ENCODE results near the gene KDM4B.
"Not testable (repeated sequence)": the region's sequence is repeated elsewhere in the genome, so short reads cannot be mapped to it uniquely, and the experiment has no call there.

KDM4B gene

DNA sequence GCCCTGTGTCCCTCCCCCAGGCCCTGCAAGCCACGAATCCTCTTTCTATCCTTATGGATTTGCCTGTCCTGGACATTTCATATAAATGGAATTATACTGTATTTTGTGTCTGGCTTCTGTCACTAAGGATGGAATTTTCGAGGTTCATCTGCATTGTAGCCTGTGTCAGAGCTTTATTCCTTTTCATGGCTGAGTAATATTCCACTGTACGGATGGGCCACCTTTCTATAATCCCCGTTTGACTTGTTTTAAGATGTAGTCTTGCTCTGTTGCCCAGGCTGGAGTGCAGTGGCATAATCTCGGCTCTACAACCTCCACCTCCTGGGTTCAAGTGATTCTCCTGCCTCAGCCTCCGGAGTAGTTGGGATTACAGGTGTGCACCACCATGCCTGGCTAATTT, 3.9 kb upstream of the KDM4B start:
- H3K4me3 ChIP-seq, result no peak overlapping the region

DNA sequence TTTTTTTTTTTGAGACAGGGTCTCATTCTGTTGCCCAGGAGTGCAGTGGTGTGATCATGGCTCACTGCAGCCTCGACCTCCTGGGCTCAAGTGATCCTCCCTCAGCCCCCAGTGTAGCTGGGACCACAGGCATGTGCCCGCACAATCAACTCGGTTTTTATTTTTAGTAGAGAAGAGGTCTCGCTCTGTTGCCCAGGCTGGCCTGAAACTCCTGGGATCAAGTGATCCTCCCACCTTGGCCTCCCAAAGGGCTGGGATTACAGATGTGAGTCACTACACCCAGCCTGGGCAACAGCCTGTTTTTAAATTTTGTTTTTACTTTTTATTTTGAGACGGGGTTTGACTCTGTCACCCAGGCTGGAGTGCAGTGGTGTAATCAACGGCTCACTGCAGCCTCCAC, 2.3 kb upstream of the KDM4B start:
- no peak overlapping the region for H3K27ac ChIP-seq
- H3K4me3 ChIP-seq, result no peak overlapping the region

More for the DNA sequence above, 3.9 kb upstream of the KDM4B start:
- no peak overlapping the region for H3K27ac ChIP-seq

DNA sequence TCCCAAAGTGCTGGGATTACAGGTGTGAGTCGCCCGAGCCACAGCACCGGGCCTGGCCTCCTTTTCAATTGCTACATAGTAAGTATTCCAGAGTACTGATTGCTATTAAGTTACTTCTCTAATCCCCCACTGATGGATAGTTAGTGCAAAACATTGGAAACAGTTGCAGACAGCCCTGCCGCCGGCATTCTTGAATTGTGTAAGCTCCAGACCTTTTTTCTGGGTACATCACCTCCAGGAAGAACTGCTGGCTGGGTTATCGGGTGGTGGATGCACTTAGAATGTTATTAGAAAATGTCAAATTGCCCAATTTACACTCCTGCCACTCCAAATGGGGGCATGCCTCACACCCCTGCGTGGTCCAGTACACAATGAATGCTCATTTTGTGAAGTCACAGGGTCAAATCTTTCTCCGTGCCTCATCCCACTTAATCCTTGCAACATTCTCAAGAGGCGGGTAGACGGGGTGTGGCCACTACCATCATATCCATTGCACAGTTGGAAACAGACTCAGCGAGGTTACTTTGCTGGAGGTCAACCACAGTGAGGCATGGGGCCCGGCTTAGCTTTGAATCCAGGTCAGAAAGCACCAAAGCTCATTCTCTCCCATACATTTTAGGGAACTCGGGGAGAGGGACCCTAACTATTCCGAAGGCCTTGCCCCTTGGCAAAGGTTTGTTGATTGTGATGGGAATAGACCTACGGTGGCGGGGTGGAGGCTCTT, 1.0 kb upstream of the KDM4B start:
- Histone ChIP-seq H3K4me3 (peak overlapping the region; percentile 9 to 68 (median 20)), H3K27ac (peak overlapping the region in 16 of 21 experiments; percentile 18 to 74 (median 65))

DNA sequence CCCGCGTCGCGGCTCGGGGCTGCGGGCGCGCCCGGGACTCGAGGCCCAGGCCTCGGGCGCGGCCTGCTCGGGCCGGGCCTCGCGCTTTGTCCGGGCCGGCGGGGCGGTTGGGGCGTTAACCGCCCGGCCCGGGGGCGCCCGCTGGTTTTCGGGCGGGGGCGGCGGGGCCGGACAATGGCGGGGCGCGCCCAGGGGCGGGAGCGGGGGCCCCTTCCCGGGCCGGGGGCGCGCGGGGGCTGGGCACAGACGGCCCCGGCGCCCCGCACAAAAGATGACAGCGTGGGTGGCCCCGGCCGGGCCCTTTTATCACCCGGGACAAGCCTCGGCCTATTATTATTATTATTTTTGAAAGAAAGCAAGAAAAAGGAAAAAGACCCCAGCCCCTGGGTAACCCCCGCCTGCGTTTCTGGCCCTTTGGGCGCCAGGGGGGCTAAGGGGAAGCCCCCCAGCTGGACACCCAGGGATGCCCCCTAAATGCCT, 419 bp downstream of the KDM4B start:
- peak overlapping the region in 18 of 21 experiments; percentile 37 to 88 (median 75) for H3K27ac ChIP-seq
- peak overlapping the region; percentile 37 to 68 (median 62) for H3K4me3 ChIP-seq

DNA sequence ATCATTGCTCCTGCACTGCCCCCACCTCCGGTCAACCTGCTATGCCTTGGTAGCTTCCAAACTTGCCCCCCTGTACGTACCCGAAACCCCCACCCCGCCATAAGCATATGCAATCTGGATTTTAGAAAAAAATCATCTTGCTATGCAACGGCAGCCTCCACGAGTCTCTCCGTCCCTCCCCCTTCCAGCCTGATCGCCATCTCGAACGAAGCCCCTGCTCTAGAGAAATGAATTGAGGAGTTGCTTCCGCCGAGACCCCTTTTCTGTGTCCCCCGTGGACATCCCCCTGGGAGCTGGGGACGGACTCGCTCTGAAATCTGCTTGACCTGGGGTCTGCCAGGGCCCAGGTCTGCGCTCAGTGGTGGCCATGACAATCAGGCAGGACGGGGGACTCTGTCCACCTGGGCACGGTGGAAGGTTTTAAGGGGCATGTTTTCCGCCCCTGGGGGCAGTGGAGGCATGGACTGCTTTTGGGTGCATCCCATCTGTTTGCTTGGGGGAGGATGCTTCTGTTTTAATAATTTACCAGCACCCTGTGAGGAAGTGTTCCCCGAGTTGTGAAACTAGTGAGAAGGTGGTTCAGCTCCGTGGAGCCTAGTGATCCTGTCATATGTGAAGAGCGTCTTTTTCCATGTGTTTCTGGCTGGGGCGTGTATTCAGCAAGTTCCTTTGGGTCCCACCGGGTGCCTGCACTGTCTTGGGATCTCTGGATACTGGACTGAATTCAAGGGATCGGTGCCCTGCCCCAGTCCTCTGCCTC, 1.0 kb downstream of the KDM4B start:
- Histone ChIP-seq H3K27ac (peak overlapping the region in 19 of 21 experiments; percentile 27 to 88 (median 74)), H3K4me3 (peak overlapping the region; percentile 37 to 68 (median 62))

DNA sequence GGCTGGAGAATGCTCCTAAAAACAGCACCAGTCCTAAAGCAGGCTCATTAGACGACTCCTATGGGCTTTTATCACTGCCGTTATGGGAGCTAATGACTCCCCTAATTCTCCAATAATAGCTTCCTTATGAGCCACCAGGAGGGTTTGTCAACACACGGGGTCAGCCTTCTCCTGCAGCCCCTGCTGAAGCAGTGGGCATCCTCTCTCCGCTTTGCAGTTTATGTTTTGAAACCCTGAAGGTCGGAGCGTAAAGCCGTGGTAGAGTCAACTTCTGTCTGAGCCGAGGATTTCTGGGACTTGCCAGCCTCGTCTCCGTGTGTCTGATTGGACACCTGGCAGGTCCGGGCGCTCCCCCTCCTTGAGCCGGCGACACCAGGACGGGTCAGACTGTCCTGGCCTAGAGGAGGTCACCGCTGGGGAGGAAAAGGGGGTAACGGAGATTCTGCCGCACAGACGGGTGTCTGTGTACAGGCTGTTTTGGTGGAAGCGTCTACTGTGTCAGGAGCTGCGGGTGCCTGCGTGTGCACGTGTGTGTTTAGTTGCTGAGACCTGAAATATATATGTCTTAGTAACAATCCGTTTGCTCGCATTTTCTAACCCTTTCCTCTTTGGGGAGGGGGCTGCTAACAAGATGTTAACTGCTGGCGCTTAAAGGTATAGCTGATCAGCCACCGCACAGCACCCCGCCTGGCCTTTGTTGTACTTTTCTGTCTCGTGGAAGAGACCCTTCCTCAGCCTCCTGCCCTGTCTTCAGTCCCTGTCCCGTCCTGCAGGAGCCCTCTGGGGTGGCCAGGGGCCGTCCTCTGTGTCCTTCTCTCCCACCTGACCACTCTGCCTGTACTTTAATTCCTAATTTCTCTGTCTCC, 1.9 kb downstream of the KDM4B start:
- Histone ChIP-seq H3K4me3 (peak overlapping the region; percentile 37 to 68 (median 62)), H3K27ac (peak overlapping the region in 15 of 21 experiments; percentile 17 to 88 (median 76))

DNA sequence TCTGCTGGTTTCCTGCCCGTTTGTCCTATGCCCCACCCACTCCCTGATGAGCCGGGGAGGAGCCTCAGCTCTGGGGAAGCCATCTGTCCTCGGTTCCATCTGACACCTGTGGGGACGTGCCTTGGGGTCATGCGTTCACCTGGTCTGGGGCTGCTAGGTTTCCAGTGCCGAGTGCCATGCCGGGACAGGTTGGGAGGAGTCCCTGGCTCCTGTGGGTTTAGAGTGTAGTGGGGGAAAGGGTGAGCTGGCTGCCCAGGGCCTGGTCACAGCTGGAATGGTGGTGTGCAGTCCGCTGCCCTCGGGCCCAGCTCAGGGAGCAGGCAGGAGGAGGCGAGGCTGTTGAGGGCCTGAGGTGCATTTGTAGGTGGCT, 2.5 kb downstream of the KDM4B start:
- peak overlapping the region in 5 of 7 experiments; percentile 2 to 68 (median 62) for H3K4me3 ChIP-seq
- H3K27ac ChIP-seq, result peak overlapping the region in 12 of 21 experiments; percentile 17 to 88 (median 76)

DNA sequence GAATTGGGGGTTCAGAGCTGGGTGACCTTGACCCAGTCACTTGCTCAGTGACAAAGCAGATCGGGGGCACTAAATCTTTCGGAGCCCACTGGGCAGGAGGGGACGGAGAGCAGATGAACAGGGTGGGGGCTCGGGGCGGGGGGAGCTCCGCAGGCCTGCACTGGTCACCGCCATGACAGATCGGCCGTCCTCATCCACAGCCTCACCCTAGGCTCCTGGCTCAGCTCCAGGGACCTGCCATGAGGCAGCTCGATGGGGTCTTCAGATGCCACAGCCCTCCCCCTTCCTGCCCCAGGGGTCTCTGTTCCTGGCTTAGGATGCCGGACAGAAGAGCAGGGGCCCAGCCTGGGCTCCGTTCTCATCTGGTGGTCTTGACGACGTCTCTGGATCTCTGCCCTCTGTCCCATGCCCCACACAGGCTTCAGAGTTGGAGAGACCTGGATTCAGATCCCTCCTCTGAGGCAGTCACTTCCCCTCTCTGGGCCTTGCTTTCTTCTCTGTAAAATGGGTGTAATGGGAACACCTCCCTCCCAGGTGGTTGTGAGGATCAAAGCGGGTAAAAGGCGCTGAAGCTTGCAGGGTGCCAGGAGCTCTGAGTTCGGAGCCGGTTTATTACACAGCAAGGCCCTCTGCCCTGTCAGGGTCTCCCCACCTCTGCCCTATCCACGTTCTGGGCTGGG, 3.0 kb downstream of the KDM4B start:
- peak overlapping the region in 1 of 7 experiments; percentile 62 for H3K4me3 ChIP-seq

DNA sequence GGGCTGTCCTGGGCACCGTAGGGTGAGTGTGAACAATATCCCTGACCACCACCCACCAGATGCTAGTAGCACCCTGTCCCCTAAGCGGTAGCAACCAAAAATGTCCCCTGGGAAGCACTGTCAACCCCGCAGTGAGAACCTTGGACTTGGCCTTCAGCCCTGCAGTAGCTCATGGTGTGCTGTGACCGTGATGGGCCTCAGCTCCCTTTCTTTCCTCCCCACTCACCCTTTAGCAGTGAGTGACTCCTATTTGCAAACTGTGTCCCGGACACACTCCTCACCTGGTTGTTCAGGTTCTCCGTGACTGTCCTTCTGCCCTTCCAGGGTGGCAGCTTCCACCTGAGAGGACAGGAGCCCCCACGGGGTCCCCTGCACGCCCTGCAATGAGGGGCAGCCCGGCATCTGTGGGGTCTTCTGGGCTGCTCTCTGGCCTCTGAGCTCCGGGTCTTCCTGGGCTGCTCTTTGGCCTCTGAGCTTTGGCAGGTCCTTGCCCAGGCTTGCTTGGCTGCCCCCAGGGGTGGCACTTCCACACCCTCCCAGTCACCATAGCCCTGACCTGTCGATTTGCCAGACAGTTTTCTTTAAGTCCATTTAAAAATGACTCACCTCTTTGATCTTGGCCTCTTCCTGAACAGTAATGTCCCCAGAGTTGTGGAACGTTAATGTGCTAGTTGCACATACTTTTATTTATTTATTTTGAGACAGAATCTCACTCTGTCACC, 3.8 kb downstream of the KDM4B start:
- Histone ChIP-seq H3K4me3 (no peak overlapping the region), H3K27ac (peak overlapping the region in 8 of 21 experiments; percentile 1 to 55 (median 18))

More for the DNA sequence above, 3.0 kb downstream of the KDM4B start:
- peak overlapping the region in 5 of 21 experiments; percentile 7 to 83 (median 33) for H3K27ac ChIP-seq

DNA sequence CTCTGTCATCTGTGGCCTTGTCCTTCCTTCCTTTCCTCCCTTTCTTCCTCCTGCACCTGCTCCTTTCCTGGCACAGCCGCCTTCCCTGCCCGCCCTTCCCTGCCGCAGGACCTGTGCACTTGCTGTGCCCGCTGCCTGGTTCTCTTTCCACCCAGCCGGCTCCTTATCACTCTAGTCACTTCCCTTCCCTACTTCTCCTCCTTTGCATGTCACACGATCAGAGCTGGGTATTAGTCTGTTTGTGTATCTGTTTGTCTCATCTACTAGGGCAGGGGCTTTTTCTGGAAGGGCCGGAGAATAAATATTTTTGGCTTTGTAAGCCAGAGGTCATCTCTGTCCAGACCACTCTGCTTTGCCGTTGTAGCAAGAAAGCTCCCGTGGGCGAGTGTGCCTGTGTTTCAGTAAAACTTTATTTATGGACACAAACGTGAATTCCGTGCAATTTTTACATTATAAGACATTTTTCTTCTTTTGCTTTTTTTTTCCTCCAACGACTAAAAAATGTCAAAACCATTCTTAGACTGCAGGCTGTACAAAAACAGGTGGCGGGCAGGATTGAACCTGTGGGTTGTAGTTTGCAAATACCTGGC, 6.1 kb downstream of the KDM4B start:
- Histone ChIP-seq H3K4me3 (no peak overlapping the region), H3K27ac (peak overlapping the region in 2 of 21 experiments; percentile 7 to 23)

DNA sequence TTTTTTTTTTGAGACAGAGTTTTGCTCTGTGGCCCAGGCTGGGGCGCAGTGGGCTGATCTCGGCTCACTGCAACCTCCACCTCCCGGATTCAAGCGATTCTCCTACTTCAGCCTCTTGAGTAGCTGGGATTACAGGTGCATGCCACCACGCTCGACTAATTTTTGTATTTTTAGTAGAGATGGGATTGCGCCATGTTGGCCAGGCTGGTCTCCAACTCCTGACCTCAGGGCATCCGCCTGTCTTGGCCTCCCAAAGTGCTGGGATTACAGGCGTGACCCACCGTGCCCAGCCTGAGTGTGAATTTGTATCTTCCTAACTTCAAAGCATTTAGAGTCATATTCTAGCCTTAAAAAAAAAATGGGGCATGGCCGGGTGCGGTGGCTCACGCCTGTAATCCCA, 6.7 kb downstream of the KDM4B start:
- not testable (repeated sequence) for H3K4me3 ChIP-seq
- peak overlapping the region in 15 of 21 experiments; percentile 10 to 76 (median 65) for H3K27ac ChIP-seq

DNA sequence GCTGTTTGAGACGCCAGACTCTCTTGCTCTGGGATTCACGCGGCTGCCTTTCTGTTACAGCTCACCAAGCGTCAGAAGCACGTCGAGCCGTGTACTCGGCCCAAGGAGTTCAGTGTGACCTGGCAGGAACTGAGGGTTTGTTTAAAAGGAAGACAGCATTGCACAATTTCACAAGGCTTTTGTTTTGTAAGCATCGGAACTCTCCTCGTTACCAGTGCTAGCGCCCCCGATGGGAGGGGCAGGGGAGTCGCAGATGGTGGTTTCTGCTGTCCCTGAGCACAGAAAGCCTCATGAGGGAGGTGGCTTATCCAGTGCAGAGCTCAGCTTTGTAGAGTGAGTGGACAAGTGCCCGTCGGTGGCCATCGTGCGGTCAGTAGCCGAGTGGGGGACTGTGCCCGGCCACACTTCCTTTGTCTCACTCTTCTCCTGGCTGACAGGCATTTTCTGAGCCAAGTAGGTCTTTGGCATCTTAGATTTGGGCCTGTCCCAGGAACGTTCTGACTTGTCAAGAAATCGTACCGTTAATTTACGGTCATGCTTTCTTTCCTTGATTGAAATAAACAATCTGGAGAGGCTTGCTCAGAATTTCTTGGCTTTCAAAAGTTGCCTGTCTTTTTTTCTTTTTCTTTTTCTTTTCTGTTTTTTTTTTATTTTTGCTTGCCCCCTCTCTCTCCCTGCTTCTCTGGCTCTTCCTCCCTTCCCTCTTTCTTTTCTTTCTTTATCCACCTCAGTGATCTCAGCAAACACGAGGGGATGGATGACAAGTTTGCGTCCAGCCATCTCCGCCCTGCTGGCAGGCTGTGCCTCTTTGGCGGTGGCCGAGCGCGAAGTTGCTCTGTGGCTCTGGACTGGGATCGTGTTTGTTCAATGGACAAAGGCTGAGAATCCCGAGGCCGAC, 7.7 kb downstream of the KDM4B start:
- Histone ChIP-seq H3K27ac (peak overlapping the region in 20 of 21 experiments; percentile 10 to 80 (median 62)), H3K4me3 (peak overlapping the region in 2 of 7 experiments; percentile 10)

DNA sequence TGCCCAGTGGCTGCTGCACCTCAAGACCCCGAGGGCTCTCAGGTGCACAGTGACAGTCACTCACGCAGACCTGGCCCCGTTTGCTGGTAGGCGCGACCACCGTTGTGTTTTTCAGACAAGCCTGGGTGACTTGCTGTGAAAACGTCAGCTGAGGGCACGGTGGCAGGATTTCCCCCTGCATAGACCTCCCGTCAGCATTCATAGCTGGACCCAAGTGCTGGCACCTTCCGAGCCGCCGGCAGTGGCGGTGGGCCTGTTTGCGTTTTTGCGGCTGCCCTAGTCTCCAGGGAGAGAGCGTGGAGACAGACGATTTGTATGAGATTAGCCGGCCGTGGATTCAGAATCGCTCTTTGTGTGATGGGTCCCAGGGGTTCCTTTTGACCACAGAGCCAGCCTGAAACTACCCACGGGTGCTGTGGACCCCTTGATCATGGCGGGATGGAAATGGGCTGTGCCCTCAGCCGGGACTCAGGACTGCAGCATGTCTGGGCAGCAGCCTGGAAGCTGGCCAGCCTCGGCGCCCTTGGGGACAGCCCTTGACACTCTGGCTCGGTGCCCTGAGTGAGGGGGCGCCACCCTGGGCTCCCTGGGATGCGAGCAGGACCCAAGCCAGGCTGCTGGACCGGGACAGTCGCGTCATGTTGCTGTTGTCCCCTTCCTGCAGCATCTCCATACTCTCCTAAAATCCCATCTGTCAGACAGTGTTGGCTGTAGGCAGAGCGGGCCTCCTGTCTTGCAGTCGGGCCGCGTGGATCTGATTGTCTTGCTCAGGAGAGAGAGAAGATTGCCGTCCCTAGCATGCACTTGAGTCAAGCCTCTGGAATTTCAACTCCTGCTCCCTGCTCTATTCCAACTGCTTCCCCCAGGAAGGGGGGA, 8.6 kb downstream of the KDM4B start:
- H3K4me3 ChIP-seq, result peak overlapping the region in 1 of 7 experiments; percentile 10
- H3K27ac ChIP-seq, result peak overlapping the region in 16 of 21 experiments; percentile 5 to 80 (median 62)

DNA sequence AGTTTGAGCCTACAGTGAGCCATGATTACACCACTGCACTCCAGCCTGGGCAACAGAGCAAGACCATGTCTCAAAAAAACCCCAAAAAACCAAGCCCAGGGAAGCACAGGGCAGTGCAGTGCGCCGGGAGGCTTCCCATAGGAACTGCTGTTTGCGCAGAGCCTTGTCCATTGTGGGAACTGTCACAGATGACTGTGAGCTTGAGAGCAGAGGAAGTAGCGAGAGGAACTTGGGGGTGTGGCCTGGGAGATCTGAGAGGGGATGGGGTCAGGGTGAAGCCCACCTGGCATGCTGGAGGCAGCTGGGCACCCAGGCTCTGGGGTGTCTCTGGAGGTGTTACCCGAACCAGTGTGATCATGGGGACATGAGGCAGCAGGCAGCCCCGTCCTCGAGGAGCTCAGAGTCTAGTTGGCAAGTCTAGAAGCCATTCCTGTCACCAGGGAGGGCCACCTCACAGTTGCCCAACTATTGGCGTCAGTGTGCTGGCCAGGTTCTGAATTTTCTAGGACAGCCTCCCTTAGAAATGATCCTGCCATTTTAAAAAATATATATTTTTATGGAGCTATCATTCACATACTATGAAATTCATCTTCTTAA, 10.4 kb downstream of the KDM4B start:
- no peak overlapping the region for H3K4me3 ChIP-seq
- H3K27ac ChIP-seq, result peak overlapping the region in 4 of 21 experiments; percentile 9 to 42 (median 22)

DNA sequence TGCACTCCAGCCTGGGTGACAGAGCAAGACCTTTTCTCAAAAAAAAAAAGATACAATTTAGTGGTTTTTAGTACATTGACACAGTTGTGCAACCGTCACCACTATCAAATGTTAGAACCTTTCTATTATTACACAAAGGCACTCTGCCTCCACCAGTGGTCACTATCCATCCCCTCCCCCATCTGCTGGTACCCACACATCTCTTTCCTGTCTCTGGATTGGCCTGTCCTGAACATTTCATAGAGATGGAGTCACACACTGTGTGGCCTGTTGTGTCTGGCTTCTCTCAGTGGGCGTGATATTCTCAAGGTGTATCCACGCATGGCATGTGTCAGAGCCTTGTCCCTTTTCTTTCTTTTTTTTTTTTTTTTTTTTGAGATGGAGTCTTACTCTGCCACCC, 11.2 kb downstream of the KDM4B start:
- Histone ChIP-seq H3K27ac (no peak overlapping the region), H3K4me3 (no peak overlapping the region)

Measured in skin epidermis (tissue), 12 donors.